ENCODE results near the gene PTGIR. TPM values are rescaled to one million over a fixed set of nuclear protein-coding genes. Genes with fewer than 3 reads are reported as not detected.

PTGIR gene
- total RNA-seq, 1 donor from 2014 or later: 10.8 TPM

DNA sequence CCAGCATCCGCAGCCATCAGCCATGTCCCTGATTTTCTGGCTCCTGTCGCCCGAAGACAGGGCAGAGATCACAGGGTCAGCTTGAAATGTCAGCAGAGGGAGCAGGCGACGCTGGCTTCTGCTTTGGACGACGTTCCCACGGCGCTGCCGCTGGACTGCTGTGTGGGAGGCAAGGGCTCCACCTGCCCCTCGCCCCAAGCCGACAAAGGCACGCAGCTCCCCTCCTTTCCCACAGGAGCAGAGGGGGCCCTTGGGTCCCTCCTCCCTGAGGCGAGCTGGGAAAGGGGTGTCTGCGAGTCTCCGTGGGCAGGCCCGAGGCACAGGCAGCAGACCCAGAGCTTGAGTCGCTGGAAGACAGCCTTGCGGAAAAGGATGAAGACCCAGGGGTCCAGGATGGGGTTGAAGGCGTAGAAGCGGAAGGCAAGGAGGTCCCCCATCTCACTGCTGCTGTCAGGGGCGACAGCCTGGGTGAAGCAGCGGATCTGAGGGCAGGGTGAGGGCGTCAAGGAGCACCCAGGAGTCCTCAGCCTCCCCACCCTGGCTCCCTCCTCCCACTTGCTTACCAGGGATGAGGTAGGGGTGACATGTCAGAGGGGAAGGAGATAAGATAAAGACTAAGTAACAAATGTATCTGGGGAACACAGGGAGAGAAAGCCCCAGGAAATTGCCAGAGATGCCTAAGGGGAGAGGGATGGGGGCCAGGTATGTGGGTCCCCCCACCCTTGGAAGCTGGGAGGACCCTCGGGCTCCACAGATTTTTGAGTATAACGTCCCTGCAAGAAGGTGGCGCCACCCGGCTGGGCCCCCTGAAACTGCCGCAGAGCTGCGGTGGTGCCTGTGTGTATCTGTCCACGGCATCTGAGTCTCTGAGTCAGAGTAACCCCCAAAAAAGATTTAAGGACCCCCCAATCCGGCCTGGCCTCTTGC lies 3.4 kb downstream of the PTGIR start:
- no peaks in the 10 kb centered on the region for H3K9me3 ChIP-seq
- TF ChIP-seq, protein P1, sequence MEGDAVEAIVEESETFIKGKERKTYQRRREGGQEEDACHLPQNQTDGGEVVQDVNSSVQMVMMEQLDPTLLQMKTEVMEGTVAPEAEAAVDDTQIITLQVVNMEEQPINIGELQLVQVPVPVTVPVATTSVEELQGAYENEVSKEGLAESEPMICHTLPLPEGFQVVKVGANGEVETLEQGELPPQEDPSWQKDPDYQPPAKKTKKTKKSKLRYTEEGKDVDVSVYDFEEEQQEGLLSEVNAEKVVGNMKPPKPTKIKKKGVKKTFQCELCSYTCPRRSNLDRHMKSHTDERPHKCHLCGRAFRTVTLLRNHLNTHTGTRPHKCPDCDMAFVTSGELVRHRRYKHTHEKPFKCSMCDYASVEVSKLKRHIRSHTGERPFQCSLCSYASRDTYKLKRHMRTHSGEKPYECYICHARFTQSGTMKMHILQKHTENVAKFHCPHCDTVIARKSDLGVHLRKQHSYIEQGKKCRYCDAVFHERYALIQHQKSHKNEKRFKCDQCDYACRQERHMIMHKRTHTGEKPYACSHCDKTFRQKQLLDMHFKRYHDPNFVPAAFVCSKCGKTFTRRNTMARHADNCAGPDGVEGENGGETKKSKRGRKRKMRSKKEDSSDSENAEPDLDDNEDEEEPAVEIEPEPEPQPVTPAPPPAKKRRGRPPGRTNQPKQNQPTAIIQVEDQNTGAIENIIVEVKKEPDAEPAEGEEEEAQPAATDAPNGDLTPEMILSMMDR (IDR thresholded peaks at IDR 0.05): no peak
- TF ChIP-seq POLR2AphosphoS5 (IDR thresholded peaks at IDR 0.05; ENCODE audit: insufficient read depth in 1 of 2, low read depth in 1 of 2) (no peak), POLR2A (IDR thresholded peaks at IDR 0.05) (no peak)
- H3K4me3 ChIP-seq: peak overlapping the region in 1 of 2 donors; percentile 5
- peak overlapping the region; percentile 68 for H3K27ac ChIP-seq
- peaks cover 51% of the 10 kb centered on the region for H3K4me1 ChIP-seq
- intact Hi-C loops (cut with DNase I): no loop called here
- no peaks in the 10 kb centered on the region for H3K27me3 ChIP-seq
- DNase-seq (ENCODE audit: extremely low spot score in 2 of 2): no peak
- H3K36me3 ChIP-seq: no peaks in the 10 kb centered on the region

DNA sequence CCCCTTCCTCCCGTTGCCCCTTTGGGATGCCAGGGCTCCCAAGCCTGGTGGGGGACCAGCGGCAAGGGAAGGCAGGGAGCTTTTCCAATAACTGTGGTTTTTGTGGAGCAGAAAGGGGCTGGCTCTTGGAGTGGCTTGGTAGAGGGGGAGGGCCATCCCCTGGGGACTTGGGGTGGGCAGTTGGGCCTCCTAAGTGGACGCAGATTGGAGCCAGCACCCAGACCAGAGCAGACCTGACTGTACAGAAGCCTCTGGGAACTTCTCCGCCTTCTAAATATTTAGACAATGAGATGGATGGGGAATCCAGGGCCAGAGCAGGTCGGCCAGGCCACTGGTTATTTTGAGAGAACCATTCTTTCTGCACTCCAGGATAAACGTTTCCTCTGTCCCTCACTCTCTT lies 4.2 kb downstream of the PTGIR start:
- TF ChIP-seq POLR2AphosphoS5 (IDR thresholded peaks at IDR 0.05; ENCODE audit: insufficient read depth in 1 of 2, low read depth in 1 of 2) (no peak), POLR2A (IDR thresholded peaks at IDR 0.05) (no peak)
- TF ChIP-seq, protein P1 (IDR thresholded peaks at IDR 0.05): no peak
- H3K4me1 ChIP-seq: peaks cover 49% of the 10 kb centered on the region
- H3K36me3 ChIP-seq: no peaks in the 10 kb centered on the region
- intact Hi-C loops (cut with DNase I): no loop called here
- DNase-seq (ENCODE audit: extremely low spot score in 2 of 2): no peak
- peak overlapping the region; percentile 68 for H3K27ac ChIP-seq
- H3K27me3 ChIP-seq: no peaks in the 10 kb centered on the region
- no peak overlapping the region for H3K4me3 ChIP-seq
- H3K9me3 ChIP-seq: no peaks in the 10 kb centered on the region

DNA sequence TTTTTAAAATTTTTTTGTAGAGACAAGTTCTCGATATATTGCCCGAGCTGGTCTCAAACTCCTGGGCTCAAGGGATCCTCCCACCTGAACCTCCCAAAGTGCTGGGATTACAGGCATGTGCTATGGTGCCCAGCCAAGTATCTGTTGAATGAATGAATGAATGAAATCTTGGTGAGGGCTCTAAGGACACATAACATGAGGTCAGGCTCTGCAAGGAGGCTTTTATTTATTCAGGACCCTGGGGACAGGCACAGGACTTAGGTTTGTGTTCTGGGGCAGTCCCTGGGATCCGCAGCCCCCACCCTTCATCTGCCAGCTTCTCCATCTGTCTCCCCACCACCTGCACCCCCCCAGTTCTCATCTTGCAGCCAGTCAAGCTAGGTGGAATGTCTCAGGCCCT lies 4.6 kb downstream of the PTGIR start:
- Histone ChIP-seq H3K4me1 (peaks cover 45% of the 10 kb centered on the region), H3K9me3 (no peaks in the 10 kb centered on the region), H3K36me3 (no peaks in the 10 kb centered on the region), H3K27ac (peak overlapping the region; percentile 68), H3K27me3 (no peaks in the 10 kb centered on the region), H3K4me3 (no peak overlapping the region)
- no peak for TF ChIP-seq POLR2AphosphoS5 (IDR thresholded peaks at IDR 0.05; ENCODE audit: insufficient read depth in 1 of 2, low read depth in 1 of 2)
- TF ChIP-seq, protein P1 (IDR thresholded peaks at IDR 0.05): no peak
- TF ChIP-seq POLR2A (IDR thresholded peaks at IDR 0.05): no peak
- intact Hi-C loops (cut with DNase I): no loop called here
- DNase-seq (ENCODE audit: extremely low spot score in 2 of 2): no peak

DNA sequence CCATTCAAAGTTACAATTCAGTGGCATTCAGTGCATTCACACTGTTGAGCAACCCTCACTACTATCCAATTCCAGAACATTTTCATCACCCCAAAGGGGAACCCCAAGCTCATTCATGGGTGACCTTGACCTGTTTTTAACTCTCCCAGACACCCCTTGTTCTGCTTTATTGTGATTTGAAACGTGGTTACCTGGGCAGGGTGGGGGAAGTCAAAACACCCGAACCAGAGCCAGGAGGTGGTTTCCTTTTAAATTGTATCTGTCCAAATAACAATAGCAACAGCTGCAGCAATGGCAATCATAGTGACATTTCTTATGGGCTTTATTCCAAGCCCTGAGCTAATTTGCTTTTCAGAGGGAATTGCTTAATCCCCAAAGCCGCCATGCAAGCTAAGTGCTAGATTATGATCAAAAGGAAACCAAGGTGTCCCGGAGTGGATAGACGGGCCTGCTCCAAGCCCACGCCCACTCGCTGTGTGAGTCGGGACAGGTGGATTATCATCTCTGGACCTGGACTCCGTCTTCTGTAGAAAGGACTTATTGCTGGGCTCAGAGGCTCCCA lies 6.1 kb downstream of the PTGIR start:
- Histone ChIP-seq H3K4me3 (no peak overlapping the region), H3K27me3 (no peaks in the 10 kb centered on the region), H3K9me3 (no peaks in the 10 kb centered on the region), H3K4me1 (peaks cover 41% of the 10 kb centered on the region), H3K36me3 (no peaks in the 10 kb centered on the region), H3K27ac (peak overlapping the region; percentile 37)
- DNase-seq (ENCODE audit: extremely low spot score in 2 of 2): no peak
- intact Hi-C loops (cut with DNase I): loop anchor here (2.0 to 10.0 kb wide), 2 partner anchors 48 to 106 kb away; no protein-coding TSS in a partner anchor
- no peak for TF ChIP-seq POLR2AphosphoS5 (IDR thresholded peaks at IDR 0.05; ENCODE audit: insufficient read depth in 1 of 2, low read depth in 1 of 2)
- TF ChIP-seq, protein P1 (IDR thresholded peaks at IDR 0.05): no peak
- no peak for TF ChIP-seq POLR2A (IDR thresholded peaks at IDR 0.05)

Data from vagina (tissue), 2 donors.